Measurements from ENCODE around the gene ANKFN1.
"Not testable (repeated sequence)": the region's sequence is repeated elsewhere in the genome, so short reads cannot be mapped to it uniquely, and the experiment has no call there.

Gene ANKFN1

DNA sequence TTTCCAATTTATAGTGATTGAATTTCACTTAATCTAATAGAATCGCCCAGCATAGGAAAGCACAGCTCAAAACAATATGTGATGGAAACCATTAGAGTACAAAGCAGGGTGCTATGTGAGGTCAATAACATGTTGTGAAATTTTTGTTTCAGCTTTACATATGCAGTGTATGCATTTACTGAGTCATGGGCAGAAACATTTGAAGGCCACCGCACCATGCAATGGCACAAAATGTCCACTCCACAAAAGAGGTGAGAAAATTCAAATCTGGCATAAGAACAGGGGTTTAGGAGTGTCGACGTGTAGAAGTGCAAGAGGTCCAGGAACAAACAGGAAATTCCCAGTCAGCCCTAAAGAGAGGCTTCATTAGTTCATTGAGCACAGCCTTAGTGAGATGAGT, 131.2 kb downstream of the ANKFN1 start:
- Histone ChIP-seq H3K36me3 (ENCODE audit: low read length) (no peaks in the 10 kb centered on the region), H4K20me1 (ENCODE audit: low read depth, low read length) (no peaks in the 10 kb centered on the region), H3K9ac (ENCODE audit: low read length) (no peak overlapping the region), H3K27me3 (ENCODE audit: low read length) (no peaks in the 10 kb centered on the region), H3K9me2 (replicated peaks; ENCODE audit: insufficient read depth, low read length) (no peaks in the 10 kb centered on the region), H3K79me2 (ENCODE audit: insufficient read depth, low read length) (no peaks in the 10 kb centered on the region), H3K4me2 (ENCODE audit: low read depth, low read length, poor library complexity, severe bottlenecking) (no peak overlapping the region), H3F3A (ENCODE audit: insufficient read depth) (no peaks in the 10 kb centered on the region), H2AFZ (ENCODE audit: low read depth, low read length, severe bottlenecking) (no peak overlapping the region), H3K4me3 (ENCODE audit: insufficient read depth, low read length, poor library complexity, severe bottlenecking) (no peak overlapping the region), H3K27ac (ENCODE audit: low read depth, low read length) (no peak overlapping the region), H3K9me3 (ENCODE audit: insufficient read depth, low read length) (no peaks in the 10 kb centered on the region)
- no peak for TF ChIP-seq EZH2phosphoT487 (conservative IDR thresholded peaks at IDR 0.05; ENCODE audit: low read length)
- TF ChIP-seq, protein P1, sequence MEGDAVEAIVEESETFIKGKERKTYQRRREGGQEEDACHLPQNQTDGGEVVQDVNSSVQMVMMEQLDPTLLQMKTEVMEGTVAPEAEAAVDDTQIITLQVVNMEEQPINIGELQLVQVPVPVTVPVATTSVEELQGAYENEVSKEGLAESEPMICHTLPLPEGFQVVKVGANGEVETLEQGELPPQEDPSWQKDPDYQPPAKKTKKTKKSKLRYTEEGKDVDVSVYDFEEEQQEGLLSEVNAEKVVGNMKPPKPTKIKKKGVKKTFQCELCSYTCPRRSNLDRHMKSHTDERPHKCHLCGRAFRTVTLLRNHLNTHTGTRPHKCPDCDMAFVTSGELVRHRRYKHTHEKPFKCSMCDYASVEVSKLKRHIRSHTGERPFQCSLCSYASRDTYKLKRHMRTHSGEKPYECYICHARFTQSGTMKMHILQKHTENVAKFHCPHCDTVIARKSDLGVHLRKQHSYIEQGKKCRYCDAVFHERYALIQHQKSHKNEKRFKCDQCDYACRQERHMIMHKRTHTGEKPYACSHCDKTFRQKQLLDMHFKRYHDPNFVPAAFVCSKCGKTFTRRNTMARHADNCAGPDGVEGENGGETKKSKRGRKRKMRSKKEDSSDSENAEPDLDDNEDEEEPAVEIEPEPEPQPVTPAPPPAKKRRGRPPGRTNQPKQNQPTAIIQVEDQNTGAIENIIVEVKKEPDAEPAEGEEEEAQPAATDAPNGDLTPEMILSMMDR (IDR thresholded peaks at IDR 0.05; ENCODE audit: insufficient read depth, low read length, poor library complexity, severe bottlenecking), result no peak

DNA sequence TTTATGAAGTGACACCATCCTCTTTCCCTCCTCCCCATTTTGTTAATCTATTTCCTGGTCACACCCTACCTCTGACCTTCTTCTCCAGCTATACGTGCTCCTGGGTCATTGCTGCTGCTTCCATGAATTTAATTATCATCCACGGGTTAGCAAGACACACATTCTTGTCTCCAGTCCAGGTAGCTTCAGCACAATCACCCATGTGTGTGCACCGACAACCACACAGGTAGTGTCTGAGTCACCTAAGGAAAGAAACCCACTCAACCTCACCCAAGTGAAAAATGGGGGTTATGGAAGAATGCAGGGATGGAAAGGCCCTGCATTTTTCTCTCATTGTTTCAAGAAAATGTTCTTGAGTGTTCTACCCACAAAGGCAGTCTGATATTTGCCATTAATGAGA, 135.5 kb downstream of the ANKFN1 start:
- not testable (repeated sequence) for H3K4me3 ChIP-seq (ENCODE audit: insufficient read depth, low read length, poor library complexity, severe bottlenecking); H3K9me3 ChIP-seq (ENCODE audit: insufficient read depth, low read length); H3K9me2 ChIP-seq (replicated peaks; ENCODE audit: insufficient read depth, low read length); H3K27me3 ChIP-seq (ENCODE audit: low read length); H3F3A ChIP-seq (ENCODE audit: insufficient read depth); H2AFZ ChIP-seq (ENCODE audit: low read depth, low read length, severe bottlenecking); H3K27ac ChIP-seq (ENCODE audit: low read depth, low read length); H3K79me2 ChIP-seq (ENCODE audit: insufficient read depth, low read length); H4K20me1 ChIP-seq (ENCODE audit: low read depth, low read length); H3K36me3 ChIP-seq (ENCODE audit: low read length); H3K4me2 ChIP-seq (ENCODE audit: low read depth, low read length, poor library complexity, severe bottlenecking); H3K9ac ChIP-seq (ENCODE audit: low read length)

DNA sequence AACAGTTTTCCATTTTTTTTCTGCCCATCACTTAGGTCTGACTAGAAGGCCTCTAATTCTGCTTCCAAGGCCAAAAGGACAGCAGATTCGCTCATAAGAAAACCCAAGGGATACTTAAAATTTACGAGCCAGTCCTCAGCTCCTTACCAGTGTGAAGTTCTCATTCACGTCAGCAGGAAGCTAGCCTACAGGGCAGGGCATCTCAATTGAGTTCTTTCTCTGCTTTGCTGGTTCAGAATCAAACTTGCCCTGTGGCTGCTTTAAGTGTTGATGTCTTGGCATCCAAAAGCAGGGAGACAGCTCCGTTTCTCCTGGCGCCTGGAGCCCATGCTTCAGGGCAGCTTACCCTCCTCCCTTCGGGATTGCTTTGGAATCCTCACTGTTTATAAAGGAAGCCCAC, 136.0 kb downstream of the ANKFN1 start:
- Histone ChIP-seq H3K9ac (ENCODE audit: low read length) (no peak overlapping the region), H3K27ac (ENCODE audit: low read depth, low read length) (no peak overlapping the region), H4K20me1 (ENCODE audit: low read depth, low read length) (no peaks in the 10 kb centered on the region), H3K4me2 (ENCODE audit: low read depth, low read length, poor library complexity, severe bottlenecking) (no peak overlapping the region), H2AFZ (ENCODE audit: low read depth, low read length, severe bottlenecking) (no peak overlapping the region), H3K79me2 (ENCODE audit: insufficient read depth, low read length) (no peaks in the 10 kb centered on the region), H3K36me3 (ENCODE audit: low read length) (no peaks in the 10 kb centered on the region), H3K4me3 (ENCODE audit: insufficient read depth, low read length, poor library complexity, severe bottlenecking) (no peak overlapping the region), H3K27me3 (ENCODE audit: low read length) (no peaks in the 10 kb centered on the region), H3F3A (ENCODE audit: insufficient read depth) (no peaks in the 10 kb centered on the region), H3K9me3 (ENCODE audit: insufficient read depth, low read length) (no peaks in the 10 kb centered on the region), H3K9me2 (replicated peaks; ENCODE audit: insufficient read depth, low read length) (no peaks in the 10 kb centered on the region)
- TF ChIP-seq, protein P1 (IDR thresholded peaks at IDR 0.05; ENCODE audit: insufficient read depth, low read length, poor library complexity, severe bottlenecking), result no peak
- TF ChIP-seq EZH2phosphoT487 (conservative IDR thresholded peaks at IDR 0.05; ENCODE audit: low read length), result no peak

DNA sequence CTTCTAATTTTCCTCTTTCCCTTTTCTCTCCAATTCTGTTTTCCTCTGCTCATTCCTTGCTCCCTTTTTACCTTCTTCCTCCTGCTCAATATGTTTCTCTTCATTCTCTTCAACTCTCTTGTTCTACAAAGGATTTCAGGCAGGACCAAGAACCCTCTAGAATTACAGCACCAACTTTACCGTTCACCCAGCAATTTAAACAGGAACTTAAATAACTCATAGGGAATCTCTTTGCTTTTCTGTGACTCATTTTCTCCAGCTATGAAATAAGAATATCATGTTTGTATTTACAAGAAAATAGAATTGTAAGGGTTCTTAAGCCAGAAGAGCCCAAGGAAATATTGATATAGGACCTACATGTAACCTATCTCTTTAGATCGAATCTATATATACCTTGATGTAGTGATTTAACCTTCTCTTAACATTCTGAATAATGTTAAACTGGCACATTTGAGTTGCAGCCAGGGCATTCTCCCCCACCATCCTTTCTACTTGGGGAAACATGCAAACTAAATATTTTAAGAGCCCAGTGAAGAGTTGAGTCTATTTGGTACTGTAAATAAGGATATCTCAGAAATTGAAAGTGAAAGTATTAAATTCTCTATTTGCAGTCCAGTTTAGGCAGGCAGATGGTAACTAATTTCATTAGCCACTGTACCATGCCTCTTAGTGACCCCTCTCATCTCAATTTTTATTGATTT, 137.0 kb downstream of the ANKFN1 start:
- Histone ChIP-seq H3K9me3 (ENCODE audit: insufficient read depth, low read length) (no peaks in the 10 kb centered on the region), H3K79me2 (ENCODE audit: insufficient read depth, low read length) (no peaks in the 10 kb centered on the region), H3K9ac (ENCODE audit: low read length) (no peak overlapping the region), H4K20me1 (ENCODE audit: low read depth, low read length) (no peaks in the 10 kb centered on the region), H3K27me3 (ENCODE audit: low read length) (no peaks in the 10 kb centered on the region), H3K36me3 (ENCODE audit: low read length) (no peaks in the 10 kb centered on the region), H3K9me2 (replicated peaks; ENCODE audit: insufficient read depth, low read length) (no peaks in the 10 kb centered on the region), H3K4me3 (ENCODE audit: insufficient read depth, low read length, poor library complexity, severe bottlenecking) (no peak overlapping the region), H2AFZ (ENCODE audit: low read depth, low read length, severe bottlenecking) (no peak overlapping the region), H3F3A (ENCODE audit: insufficient read depth) (no peaks in the 10 kb centered on the region), H3K4me2 (ENCODE audit: low read depth, low read length, poor library complexity, severe bottlenecking) (no peak overlapping the region), H3K27ac (ENCODE audit: low read depth, low read length) (no peak overlapping the region)
- TF ChIP-seq, protein P1 (IDR thresholded peaks at IDR 0.05; ENCODE audit: insufficient read depth, low read length, poor library complexity, severe bottlenecking), result no peak
- no peak for TF ChIP-seq EZH2phosphoT487 (conservative IDR thresholded peaks at IDR 0.05; ENCODE audit: low read length)

Measured in SU-DHL-6 (cell line).